CD8-positive, alpha-beta memory T cell (primary cell): ENCODE measurements around the gene LHPP. TPM values are rescaled to one million over a fixed set of nuclear protein-coding genes. Genes with fewer than 3 reads are reported as not detected.

Experiments used
- CTCF ChIA-PET: fragments of 350-600 bp; sonication (Branson Sonifier 250); formaldehyde crosslinking; loops from one replicate; lab custom pipeline; 2021; ENCODE audit warnings: antibody characterized with exemption; lab: Charles Lee
- POLR2A ChIA-PET: fragments of 350-600 bp; sonication (Branson Sonifier 250); formaldehyde crosslinking; loops from one replicate; lab custom pipeline; 2021; ENCODE audit warnings: antibody characterized with exemption; lab: Charles Lee
- DNase-seq, 5 donors: peaks; one replicate each; pipeline versions ENCODE4 v3.0.0 to v3.0.0-alpha.2; 2020 to 2022; ENCODE audit warnings: mixed read lengths in 1 of 5
- H3K27ac ChIP-seq: one replicate; pipeline ENCODE4 v1.7.0; 2013; ENCODE audit warnings: low read depth, mild to moderate bottlenecking, low read length, moderate library complexity
- H3K27me3 ChIP-seq: 2 replicates; pipeline ENCODE4 v1.7.0; 2013; ENCODE audit warnings: low read length, mild to moderate bottlenecking; ENCODE audit not compliant: insufficient read depth, poor library complexity, severe bottlenecking
- H3K36me3 ChIP-seq: 2 replicates; pipeline ENCODE4 v1.7.0; 2013; ENCODE audit warnings: mild to moderate bottlenecking, low read length, moderate library complexity; ENCODE audit not compliant: insufficient read depth
- H3K4me1 ChIP-seq: 2 replicates; pipeline ENCODE4 v1.7.0; 2013; ENCODE audit warnings: mild to moderate bottlenecking, low read length, moderate library complexity; ENCODE audit not compliant: insufficient read depth
- H3K4me3 ChIP-seq: 2 replicates; pipeline ENCODE4 v1.7.0; 2013; ENCODE audit warnings: mild to moderate bottlenecking, low read length
- H3K9me3 ChIP-seq: 2 replicates; pipeline ENCODE4 v1.7.0; 2013; ENCODE audit warnings: mild to moderate bottlenecking, low read length
- H3K27ac Mint-ChIP-seq, 8 donors: one replicate each; pipeline ENCODE4 v1.8.0; 2020 to 2021; ENCODE audit warnings: mixed read lengths in 8 of 8, mild to moderate bottlenecking in 6 of 8, inconsistent platforms in 3 of 8, moderate library complexity in 3 of 8
- H3K27me3 Mint-ChIP-seq, 2 donors: one replicate each; pipeline ENCODE4 v1.8.0; 2020 to 2021; ENCODE audit warnings: mixed read lengths in 2 of 2, mild to moderate bottlenecking in 1 of 2, moderate library complexity in 1 of 2
- H3K36me3 Mint-ChIP-seq, 3 donors: one replicate each; pipeline ENCODE4 v1.8.0; 2020 to 2021; ENCODE audit warnings: mixed read lengths in 3 of 3, inconsistent platforms in 1 of 3, mild to moderate bottlenecking in 1 of 3
- H3K4me1 Mint-ChIP-seq, 3 donors: one replicate each; pipeline ENCODE4 v1.8.0; 2020 to 2021; ENCODE audit warnings: mixed read lengths in 3 of 3, inconsistent platforms in 1 of 3, mild to moderate bottlenecking in 1 of 3
- H3K4me3 Mint-ChIP-seq, 7 donors: one replicate each; pipeline ENCODE4 v1.8.0; 2020 to 2021; ENCODE audit warnings: mixed read lengths in 7 of 7, mild to moderate bottlenecking in 6 of 7, moderate library complexity in 4 of 7, inconsistent platforms in 2 of 7
- H3K9me3 Mint-ChIP-seq, 5 donors: one replicate each; pipeline ENCODE4 v1.8.0; 2020 to 2022; ENCODE audit warnings: mixed read lengths in 5 of 5, mild to moderate bottlenecking in 3 of 5, moderate library complexity in 2 of 5, inconsistent platforms in 1 of 5
- polyA plus RNA-seq: library from polyadenylated mRNA; unstranded; fragments of 300-500 nt; fragmentation: Illumina TruSeq; gene quantifications from one replicate; pipeline ENCODE4 v1.2.3, GENCODE V29; 2021
- total RNA-seq, 2 experiments: library from RNA; stranded (reverse); gene quantifications; one replicate each; pipeline ENCODE4 v1.2.3, GENCODE V29; 2021

The LHPP gene
- total and polyA plus RNA-seq, 3 experiments from 2014 or later: 5.2 to 19.1 (median 6.3) TPM

DNA sequence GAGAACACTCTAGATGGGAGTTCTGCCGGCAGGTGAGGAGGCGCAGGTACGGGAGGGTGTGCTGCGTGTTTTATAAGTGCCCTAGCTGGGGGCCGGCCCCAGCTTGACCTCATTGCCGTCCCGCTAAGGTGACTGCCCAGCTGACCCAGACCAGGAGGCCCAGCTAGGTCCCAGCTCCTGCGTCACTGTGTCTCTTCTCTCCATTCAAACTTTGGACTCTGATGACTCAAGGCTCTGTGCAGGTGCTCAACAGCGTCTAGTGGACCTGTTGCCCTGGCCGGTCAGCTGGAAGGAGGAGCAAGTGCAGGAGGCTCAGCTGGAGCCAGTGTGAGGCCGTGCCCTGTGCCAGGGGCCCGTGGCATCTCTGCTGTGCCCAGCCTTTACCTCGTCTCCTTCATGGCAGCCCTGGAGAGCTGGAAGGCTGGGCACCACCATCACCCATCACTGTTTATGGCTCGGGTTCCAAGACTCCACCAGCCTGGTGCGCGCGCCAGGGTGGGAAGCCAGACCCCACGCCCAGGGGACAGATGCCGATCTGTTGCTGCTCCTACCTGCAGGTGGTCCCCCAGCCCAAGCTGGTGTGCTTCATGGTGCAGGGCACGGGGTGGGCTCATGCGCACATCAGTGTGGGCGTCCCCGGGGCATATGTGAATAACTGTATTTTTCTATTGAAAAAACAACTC, 14.6 kb downstream of the LHPP start:
- CTCF ChIA-PET: no interaction called here

DNA sequence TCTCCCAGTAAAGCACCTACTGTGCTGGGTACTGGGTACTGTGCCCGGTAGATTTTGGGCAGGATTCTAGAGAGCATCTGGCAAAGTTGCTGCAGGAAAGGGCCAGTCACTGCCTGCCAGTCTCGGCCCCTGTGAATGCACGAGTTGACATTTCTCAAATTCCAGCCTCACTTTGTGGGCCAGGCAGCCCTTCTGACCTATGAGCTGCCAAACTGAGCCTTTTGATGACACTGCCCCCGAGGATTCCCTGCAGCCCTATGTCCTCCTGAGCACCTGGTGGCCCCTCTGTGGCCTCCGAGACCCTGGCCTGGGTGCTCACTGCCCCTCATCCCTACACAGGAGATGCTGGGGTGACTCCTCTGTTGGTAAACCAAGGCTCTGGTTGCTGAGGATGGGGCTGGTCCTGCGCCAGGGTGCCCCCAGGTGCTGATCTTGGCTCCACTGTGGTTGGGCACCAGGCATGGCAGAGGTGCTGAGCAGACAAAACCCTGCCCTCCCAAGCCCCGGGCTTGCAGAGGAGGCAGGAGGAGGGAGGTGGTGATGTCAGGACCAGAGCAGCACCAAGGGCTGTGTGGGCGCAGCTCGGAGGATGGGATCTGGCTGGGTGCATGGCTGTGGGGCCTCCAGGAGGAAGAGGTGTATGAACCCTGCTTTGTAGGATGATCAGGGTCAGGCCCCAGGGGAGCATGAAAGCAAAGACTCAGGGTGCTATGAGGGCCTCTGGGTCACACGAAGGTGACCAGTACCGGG, 16.2 kb downstream of the LHPP start:
- no peak for DNase-seq

More for the DNA sequence above, 14.6 kb downstream of the LHPP start:
- POLR2A ChIA-PET: no interaction called here
- peaks cover 4 to 8% (median 7%) of the 10 kb centered on the region in 3 donors for H3K4me1 Mint-ChIP-seq
- H3K27ac Mint-ChIP-seq: no peak overlapping the region
- H3K27me3 ChIP-seq: no peaks in the 10 kb centered on the region
- DNase-seq: no peak
- no peaks in the 10 kb centered on the region for H3K9me3 ChIP-seq
- H3K36me3 ChIP-seq: no peaks in the 10 kb centered on the region
- no peak overlapping the region for H3K27ac ChIP-seq
- H3K4me1 ChIP-seq: no peaks in the 10 kb centered on the region
- no peaks in the 10 kb centered on the region for H3K27me3 Mint-ChIP-seq
- no peak overlapping the region for H3K4me3 ChIP-seq
- H3K9me3 Mint-ChIP-seq: no peaks in the 10 kb centered on the region
- peaks cover 0 to 1% (median 0%) of the 10 kb centered on the region in 3 donors for H3K36me3 Mint-ChIP-seq
- no peak overlapping the region for H3K4me3 Mint-ChIP-seq

DNA sequence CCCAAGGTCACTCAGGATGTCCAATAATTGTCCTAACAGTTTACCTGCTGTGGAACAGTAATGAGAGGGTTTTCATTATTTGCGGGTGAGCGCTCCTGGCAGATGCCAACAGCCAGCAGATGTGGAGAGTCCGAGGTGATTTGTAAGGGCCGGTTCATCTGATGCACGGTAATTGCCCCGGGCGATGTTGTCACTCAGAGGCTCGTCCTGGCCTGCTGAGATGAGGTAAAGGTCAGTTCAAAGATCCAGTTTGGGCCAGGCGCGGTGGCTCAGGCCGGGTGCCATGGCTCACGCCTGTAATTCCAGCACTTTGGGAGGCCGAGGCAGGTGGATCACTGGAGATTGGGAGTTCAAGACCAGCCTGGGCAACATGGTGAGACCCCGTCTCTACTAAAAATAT, 16.9 kb downstream of the LHPP start:
- Histone ChIP-seq H3K27ac (no peak overlapping the region), H3K27me3 (no peaks in the 10 kb centered on the region), H3K9me3 (no peaks in the 10 kb centered on the region), H3K4me3 (no peak overlapping the region), H3K36me3 (no peaks in the 10 kb centered on the region), H3K4me1 (no peaks in the 10 kb centered on the region)
- peaks cover 4 to 5% (median 4%) of the 10 kb centered on the region in 3 donors for H3K4me1 Mint-ChIP-seq
- peaks cover 0 to 2% (median 1%) of the 10 kb centered on the region in 3 donors for H3K36me3 Mint-ChIP-seq
- ChIA-PET CTCF (no interaction called here), POLR2A (no interaction called here)
- no peak overlapping the region for H3K4me3 Mint-ChIP-seq
- H3K27me3 Mint-ChIP-seq: no peaks in the 10 kb centered on the region
- H3K9me3 Mint-ChIP-seq: no peaks in the 10 kb centered on the region
- H3K27ac Mint-ChIP-seq: no peak overlapping the region
- DNase-seq: no peak

More for the DNA sequence above, 16.2 kb downstream of the LHPP start:
- Histone ChIP-seq H3K27ac (no peak overlapping the region), H3K36me3 (no peaks in the 10 kb centered on the region), H3K27me3 (no peaks in the 10 kb centered on the region), H3K4me3 (no peak overlapping the region), H3K9me3 (no peaks in the 10 kb centered on the region), H3K4me1 (no peaks in the 10 kb centered on the region)
- no peak overlapping the region for H3K27ac Mint-ChIP-seq
- ChIA-PET CTCF (no interaction called here), POLR2A (no interaction called here)
- peaks cover 0 to 2% (median 1%) of the 10 kb centered on the region in 3 donors for H3K36me3 Mint-ChIP-seq
- peaks cover 4 to 8% (median 7%) of the 10 kb centered on the region in 3 donors for H3K4me1 Mint-ChIP-seq
- no peak overlapping the region for H3K4me3 Mint-ChIP-seq
- no peaks in the 10 kb centered on the region for H3K27me3 Mint-ChIP-seq
- H3K9me3 Mint-ChIP-seq: no peaks in the 10 kb centered on the region

GRCh38 chr10:124480860-124481259, 19.2 kb downstream of the LHPP start:
- Histone ChIP-seq H3K4me1 (no peaks in the 10 kb centered on the region), H3K9me3 (no peaks in the 10 kb centered on the region), H3K4me3 (no peak overlapping the region), H3K36me3 (no peaks in the 10 kb centered on the region), H3K27me3 (no peaks in the 10 kb centered on the region), H3K27ac (no peak overlapping the region)
- CTCF ChIA-PET: no interaction called here
- peaks cover 0 to under 1% (median 0%) of the 10 kb centered on the region in 5 donors for H3K9me3 Mint-ChIP-seq
- no peak overlapping the region for H3K4me3 Mint-ChIP-seq
- H3K27me3 Mint-ChIP-seq: no peaks in the 10 kb centered on the region
- H3K36me3 Mint-ChIP-seq: peaks cover 1 to 5% (median 4%) of the 10 kb centered on the region in 3 donors
- DNase-seq: no peak
- peak overlapping the region in 2 of 8 donors; percentile 21 to 68 for H3K27ac Mint-ChIP-seq
- POLR2A ChIA-PET: no interaction called here
- peaks cover 0 to 2% (median 0%) of the 10 kb centered on the region in 3 donors for H3K4me1 Mint-ChIP-seq

GRCh38 chr10:124481717-124482116, 20.1 kb downstream of the LHPP start:
- H3K4me1 ChIP-seq: no peaks in the 10 kb centered on the region
- DNase-seq: no peak
- peaks cover 0 to 2% (median 0%) of the 10 kb centered on the region in 5 donors for H3K9me3 Mint-ChIP-seq
- peak overlapping the region in 2 of 8 donors; percentile 28 to 37 for H3K27ac Mint-ChIP-seq
- no peak overlapping the region for H3K27ac ChIP-seq
- CTCF ChIA-PET: no interaction called here
- H3K27me3 Mint-ChIP-seq: no peaks in the 10 kb centered on the region
- H3K36me3 Mint-ChIP-seq: peaks cover 7 to 10% (median 9%) of the 10 kb centered on the region in 3 donors
- no peaks in the 10 kb centered on the region for H3K27me3 ChIP-seq
- no peak overlapping the region for H3K4me3 Mint-ChIP-seq
- peaks cover 0 to 2% (median 0%) of the 10 kb centered on the region in 3 donors for H3K4me1 Mint-ChIP-seq
- H3K36me3 ChIP-seq: no peaks in the 10 kb centered on the region
- POLR2A ChIA-PET: no interaction called here
- H3K4me3 ChIP-seq: no peak overlapping the region
- H3K9me3 ChIP-seq: no peaks in the 10 kb centered on the region

- Histone ChIP-seq H3K27ac (no peak overlapping the region), H3K4me3 (no peak overlapping the region), H3K4me1 (no peaks in the 10 kb centered on the region), H3K9me3 (no peaks in the 10 kb centered on the region), H3K36me3 (no peaks in the 10 kb centered on the region), H3K27me3 (no peaks in the 10 kb centered on the region)
- Mint-ChIP-seq H3K36me3 (peaks cover 7 to 13% (median 9%) of the 10 kb centered on the region in 3 donors), H3K27me3 (no peaks in the 10 kb centered on the region), H3K4me3 (no peak overlapping the region), H3K9me3 (peaks cover 0 to 4% (median 2%) of the 10 kb centered on the region in 5 donors), H3K27ac (peak overlapping the region in 2 of 8 donors; percentile 19 to 87), H3K4me1 (peaks cover 0 to 2% (median 0%) of the 10 kb centered on the region in 3 donors)
- POLR2A ChIA-PET: no interaction called here
- DNase-seq: no peak
- CTCF ChIA-PET: no interaction called here
Observed at GRCh38 chr10:124482236-124482800, 20.7 kb downstream of the LHPP start.

DNA sequence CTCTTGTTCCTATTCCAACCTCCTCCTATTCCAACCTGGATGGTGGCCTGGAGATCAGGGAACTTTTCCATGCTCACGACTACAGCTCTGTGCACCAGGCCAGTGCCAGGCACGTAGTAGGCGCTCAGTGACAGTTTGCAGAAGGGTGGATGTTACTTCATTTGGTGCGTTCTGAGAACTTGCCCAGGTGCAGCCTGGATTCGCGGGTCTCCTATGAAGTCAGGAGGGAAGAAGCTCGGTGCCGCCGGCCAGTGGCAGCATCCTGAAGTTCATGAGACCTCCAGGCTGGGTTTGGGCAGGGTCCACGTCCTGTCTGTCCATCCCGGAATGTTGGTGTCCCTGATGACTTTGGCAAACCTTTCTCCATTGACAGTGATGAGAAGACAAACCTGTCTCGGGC, 21.3 kb downstream of the LHPP start:
- ChIA-PET POLR2A (no interaction called here), CTCF (no interaction called here)
- H3K27me3 Mint-ChIP-seq: no peaks in the 10 kb centered on the region
- DNase-seq: no peak
- no peak overlapping the region for H3K4me3 Mint-ChIP-seq
- H3K4me1 Mint-ChIP-seq: peaks cover 0 to 2% (median 0%) of the 10 kb centered on the region in 3 donors
- Histone ChIP-seq H3K9me3 (no peaks in the 10 kb centered on the region), H3K36me3 (no peaks in the 10 kb centered on the region), H3K27me3 (no peaks in the 10 kb centered on the region), H3K4me3 (no peak overlapping the region), H3K4me1 (no peaks in the 10 kb centered on the region), H3K27ac (no peak overlapping the region)
- peaks cover 0 to 5% (median 4%) of the 10 kb centered on the region in 5 donors for H3K9me3 Mint-ChIP-seq
- H3K27ac Mint-ChIP-seq: peak overlapping the region in 3 of 8 donors; percentile 19 to 87 (median 85)
- peaks cover 7 to 13% (median 9%) of the 10 kb centered on the region in 3 donors for H3K36me3 Mint-ChIP-seq

DNA sequence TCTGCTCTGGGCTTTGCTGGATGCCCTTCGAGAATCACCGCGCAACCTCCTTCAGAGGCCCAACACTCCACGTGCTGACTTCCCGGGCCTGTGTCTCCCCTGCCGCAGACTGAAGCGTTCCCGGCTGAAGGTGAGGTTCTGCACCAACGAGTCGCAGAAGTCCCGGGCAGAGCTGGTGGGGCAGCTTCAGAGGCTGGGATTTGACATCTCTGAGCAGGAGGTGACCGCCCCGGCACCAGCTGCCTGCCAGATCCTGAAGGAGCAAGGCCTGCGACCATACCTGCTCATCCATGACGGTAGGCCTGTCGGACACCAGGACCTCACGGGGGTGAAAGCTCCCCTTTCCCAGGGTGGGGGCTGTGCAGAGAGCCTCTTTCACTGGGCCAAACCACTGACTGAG, 22.4 kb downstream of the LHPP start:
- H3K9me3 Mint-ChIP-seq: peaks cover 0 to 5% (median 4%) of the 10 kb centered on the region in 5 donors
- peaks cover 11 to 23% (median 15%) of the 10 kb centered on the region in 3 donors for H3K36me3 Mint-ChIP-seq
- Histone ChIP-seq H3K27me3 (no peaks in the 10 kb centered on the region), H3K4me3 (no peak overlapping the region), H3K4me1 (no peaks in the 10 kb centered on the region), H3K9me3 (no peaks in the 10 kb centered on the region), H3K36me3 (no peaks in the 10 kb centered on the region), H3K27ac (no peak overlapping the region)
- peak overlapping the region in 1 of 8 donors; percentile 5 for H3K27ac Mint-ChIP-seq
- H3K4me3 Mint-ChIP-seq: no peak overlapping the region
- DNase-seq: no peak
- ChIA-PET CTCF (no interaction called here), POLR2A (no interaction called here)
- H3K4me1 Mint-ChIP-seq: peaks cover 0 to 2% (median 0%) of the 10 kb centered on the region in 3 donors
- no peaks in the 10 kb centered on the region for H3K27me3 Mint-ChIP-seq
